GM12872 (cell line): Measurements from ENCODE around the gene TRIM29.

Source experiments
- CTCF ChIP-seq: IDR thresholded peaks from 3 replicates; pipeline ENCODE4 v1.5.1; 2011; ENCODE audit warnings: low read depth, mild to moderate bottlenecking, low read length, moderate library complexity; ENCODE audit not compliant: insufficient read depth

TRIM29 gene

GRCh38 chr11:120141113-120141767, 3.3 kb upstream of the TRIM29 start:
- TF ChIP-seq CTCF, result no peak

GRCh38 chr11:120139316-120140069, 1.6 kb upstream of the TRIM29 start:
- TF ChIP-seq CTCF, result no peak

DNA sequence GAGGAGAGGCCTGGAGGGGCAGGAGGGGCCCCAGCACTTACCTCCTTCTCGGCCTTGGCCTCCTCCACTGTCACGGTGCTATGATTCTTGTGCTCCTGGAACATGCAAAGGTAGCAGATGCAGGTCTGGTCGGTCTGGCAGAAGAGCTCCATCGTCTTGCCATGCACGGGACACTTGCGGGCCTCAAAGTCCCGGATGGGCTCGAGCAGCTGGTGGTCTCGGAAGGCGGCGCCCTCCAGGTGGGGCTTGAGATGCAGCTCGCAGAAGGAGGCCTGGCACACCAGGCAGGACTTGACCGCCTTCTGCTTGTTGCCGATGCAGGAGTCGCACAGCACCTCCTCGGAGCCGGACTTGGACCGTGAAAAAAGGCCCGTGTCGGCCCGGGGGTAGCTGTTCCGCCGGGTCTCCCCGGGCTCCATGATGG, 714 bp downstream of the TRIM29 start:
- no peak for TF ChIP-seq CTCF

- no peak for TF ChIP-seq CTCF
Observed at GRCh38 chr11:120136356-120136755, 1.6 kb downstream of the TRIM29 start.

DNA sequence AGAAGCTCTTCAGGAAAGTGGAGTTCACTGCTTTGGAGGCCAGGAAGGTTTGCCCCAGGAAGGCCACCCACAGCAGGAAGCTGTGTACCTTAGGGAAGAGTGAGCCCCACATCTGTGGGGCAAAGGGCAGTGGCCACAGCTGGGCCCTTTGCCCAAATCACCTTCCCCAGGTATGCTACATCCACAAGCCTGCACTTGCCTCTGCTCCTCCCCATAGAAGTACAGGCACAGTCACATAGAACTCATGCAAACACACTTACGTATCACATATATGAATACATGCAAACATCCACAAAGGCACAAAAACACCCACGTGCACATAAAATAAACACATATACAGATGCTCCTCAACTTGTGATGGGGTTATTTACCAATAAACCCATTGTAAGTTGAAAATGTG, 2.1 kb downstream of the TRIM29 start:
- TF ChIP-seq CTCF, result no peak

GRCh38 chr11:120134931-120135228, 3.0 kb downstream of the TRIM29 start:
- no peak for TF ChIP-seq CTCF

DNA sequence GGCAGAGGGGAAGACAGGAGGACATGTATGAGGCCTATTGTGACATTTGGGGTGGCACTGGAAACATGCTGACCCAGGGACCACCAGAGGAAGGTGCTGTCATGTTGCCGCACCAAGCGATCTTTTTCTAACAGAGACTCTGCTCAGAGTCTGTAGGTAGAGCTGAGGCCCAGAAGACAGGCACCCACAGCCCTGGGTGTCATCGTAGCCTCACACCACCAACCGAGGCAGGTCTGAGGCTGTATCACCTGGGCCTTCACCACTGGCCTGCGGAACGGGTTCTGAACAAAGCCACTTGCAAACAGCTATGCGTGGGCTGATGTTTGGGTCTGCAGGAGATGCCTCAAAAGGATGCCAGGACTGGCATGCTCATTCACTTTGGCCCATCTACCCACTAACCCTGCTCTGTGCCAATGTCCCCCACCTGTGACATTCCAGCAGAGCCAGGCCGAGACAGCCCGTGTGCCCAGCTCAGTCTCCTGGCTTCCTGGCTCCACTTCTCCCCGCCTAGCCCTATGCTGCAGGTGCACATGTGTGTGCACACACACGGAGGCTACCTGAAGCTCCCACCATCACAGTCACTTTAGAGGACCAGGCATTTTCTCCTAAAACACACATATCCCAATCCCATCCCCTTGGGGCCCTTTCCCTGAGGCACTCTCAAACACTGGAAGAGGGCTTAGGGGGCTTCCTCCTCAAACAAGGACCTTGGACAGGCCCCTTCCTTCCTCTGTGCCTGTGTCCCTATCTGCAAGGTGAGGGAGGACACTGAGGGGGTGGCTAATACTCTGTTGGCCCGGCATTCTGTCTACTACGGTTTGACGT, 3.6 kb downstream of the TRIM29 start:
- TF ChIP-seq CTCF, result no peak
